GM23338 (cell line): ENCODE measurements around the gene WDR93. TPM values are rescaled to one million over a fixed set of nuclear protein-coding genes. Genes with fewer than 3 reads are reported as not detected.
A peak's percentile ranks its signal among the peaks of the same experiment; 100 is the strongest.

Experiments used
- ATAC-seq: fragments of 200-7000 bp; cut with Tn5 transposase; 3 replicates; pipeline ENCODE4 v1.9.1; 2020
- DNase-seq: peaks from one replicate; pipeline ENCODE4 v3.0.0-alpha.2; 2015; ENCODE audit warnings: low spot score
- H2AFZ ChIP-seq: fragments of 200-600 bp; sonication (generic); 2 replicates; pipeline ENCODE4 v1.8.0; 2016; ENCODE audit warnings: antibody characterized with exemption, mild to moderate bottlenecking, moderate library complexity
- H3F3A ChIP-seq: fragments of 200-600 bp; sonication (generic); replicated peaks from 2 replicates; pipeline ENCODE4 v1.8.0; 2017; ENCODE audit warnings: antibody characterized with exemption, mixed run types, low read depth
- H3K27ac ChIP-seq: fragments of 200-600 bp; sonication (generic); 2 replicates; pipeline ENCODE4 v1.6.1; 2016; ENCODE audit warnings: low read depth
- H3K27me3 ChIP-seq: fragments of 200-600 bp; sonication (generic); 2 replicates; pipeline ENCODE4 v1.8.0; 2016; ENCODE audit warnings: mild to moderate bottlenecking, mixed run types, moderate library complexity; ENCODE audit not compliant: insufficient read depth
- H3K36me3 ChIP-seq: fragments of 200-600 bp; sonication (generic); 2 replicates; pipeline ENCODE4 v1.8.0; 2016; ENCODE audit warnings: mild to moderate bottlenecking; ENCODE audit not compliant: insufficient read depth
- H3K4me1 ChIP-seq: fragments of 200-600 bp; sonication (generic); 2 replicates; pipeline ENCODE4 v1.8.0; 2016; ENCODE audit warnings: mild to moderate bottlenecking, moderate library complexity; ENCODE audit not compliant: insufficient read depth
- H3K4me2 ChIP-seq: fragments of 200-600 bp; sonication (generic); 2 replicates; pipeline ENCODE4 v1.7.1; 2017; ENCODE audit warnings: mixed run types
- H3K4me3 ChIP-seq: fragments of 200-600 bp; sonication (generic); 2 replicates; pipeline ENCODE4 v1.6.1; 2016; ENCODE audit warnings: mixed run types
- H3K79me2 ChIP-seq: fragments of 200-600 bp; sonication (generic); replicated peaks from 2 replicates; pipeline ENCODE4 v1.8.0; 2017; ENCODE audit warnings: mild to moderate bottlenecking; ENCODE audit not compliant: insufficient read depth
- H3K9me2 ChIP-seq: fragments of 200-600 bp; sonication (generic); 2 replicates; pipeline ENCODE4 v1.8.0; 2017; ENCODE audit not compliant: insufficient read depth
- H4K20me1 ChIP-seq: fragments of 200-600 bp; sonication (generic); replicated peaks from 2 replicates; pipeline ENCODE4 v1.8.0; 2017; ENCODE audit warnings: mild to moderate bottlenecking; ENCODE audit not compliant: insufficient read depth
- H3K27ac Mint-ChIP-seq: 2 replicates; pipeline ENCODE4 v1.8.0; 2020; ENCODE audit warnings: inconsistent platforms, mild to moderate bottlenecking, moderate library complexity, mixed read lengths
- H3K27me3 Mint-ChIP-seq: 3 replicates; pipeline ENCODE4 v1.8.0; 2022; ENCODE audit warnings: low read depth, mild to moderate bottlenecking, moderate library complexity, mixed read lengths, inconsistent platforms; ENCODE audit not compliant: insufficient read depth, poor library complexity
- H3K36me3 Mint-ChIP-seq: 3 replicates; pipeline ENCODE4 v1.8.0; 2021; ENCODE audit warnings: low read depth, mild to moderate bottlenecking, inconsistent platforms, moderate library complexity, mixed read lengths
- H3K4me1 Mint-ChIP-seq: 3 replicates; pipeline ENCODE4 v1.8.0; 2020; ENCODE audit warnings: mild to moderate bottlenecking, inconsistent platforms, mixed read lengths
- H3K4me3 Mint-ChIP-seq: 3 replicates; pipeline ENCODE4 v1.8.0; 2021; ENCODE audit warnings: moderate library complexity, mild to moderate bottlenecking, inconsistent platforms, mixed read lengths
- H3K9me3 Mint-ChIP-seq: 3 replicates; pipeline ENCODE4 v1.8.0; 2020; ENCODE audit warnings: moderate library complexity, mild to moderate bottlenecking, inconsistent platforms, mixed read lengths
- CREB1 ChIP-seq: fragments of 250-450 bp; sonication (Bioruptor Pico); IDR thresholded peaks from 2 replicates; pipeline ENCODE4 v1.5.0; 2020; ENCODE audit warnings: low read depth, mild to moderate bottlenecking, moderate library complexity
- CTCF ChIP-seq, 2 experiments: fragments of 200-600 bp in 1 of 2; sonication (generic) in 1 of 2; conservative IDR thresholded peaks; 2 replicates each; pipeline versions ENCODE4 v1.5.1 to v1.6.1; 2016 to 2017; ENCODE audit warnings: antibody characterized with exemption in 2 of 2, low read depth in 2 of 2, mild to moderate bottlenecking in 2 of 2, moderate library complexity in 1 of 2
- ETS1 ChIP-seq: IDR thresholded peaks from 2 replicates; pipeline ENCODE4 v1.6.1; 2016; ENCODE audit warnings: antibody characterized with exemption
- EZH2 ChIP-seq: fragments of 200-600 bp; sonication (generic); IDR thresholded peaks from one replicate; pipeline ENCODE4 v1.8.0; 2017; ENCODE audit warnings: antibody characterized with exemption, mild to moderate bottlenecking, low read depth; ENCODE audit not compliant: unreplicated experiment
- EZH2phosphoT487 ChIP-seq: fragments of 200-600 bp; sonication (generic); IDR thresholded peaks from one replicate; pipeline ENCODE4 v1.8.1; 2018; ENCODE audit warnings: antibody characterized with exemption; ENCODE audit not compliant: unreplicated experiment
- JUNB ChIP-seq: IDR thresholded peaks from one replicate; pipeline ENCODE4 v1.6.1; 2016; ENCODE audit warnings: antibody characterized with exemption; ENCODE audit not compliant: unreplicated experiment
- NANOG ChIP-seq: IDR thresholded peaks from 2 replicates; pipeline ENCODE4 v1.6.1; 2016; ENCODE audit warnings: antibody characterized with exemption, borderline replicate concordance
- POLR2AphosphoS5 ChIP-seq: IDR thresholded peaks from 2 replicates; pipeline ENCODE4 v1.6.1; 2016; ENCODE audit warnings: antibody characterized with exemption, low read depth
- REST ChIP-seq: IDR thresholded peaks from one replicate; pipeline ENCODE4 v1.6.1; 2018; ENCODE audit warnings: antibody characterized with exemption; ENCODE audit not compliant: unreplicated experiment
- STAT1 ChIP-seq: IDR thresholded peaks from one replicate; pipeline ENCODE4 v1.6.1; 2016; ENCODE audit warnings: antibody characterized with exemption; ENCODE audit not compliant: unreplicated experiment
- ZNF114 ChIP-seq: fragments of 250-450 bp; sonication (Bioruptor Pico); IDR thresholded peaks from 2 replicates; pipeline ENCODE4 v1.5.0; 2020; ENCODE audit warnings: mild to moderate bottlenecking, moderate library complexity
- ZNF331 ChIP-seq: fragments of 250-450 bp; sonication (Bioruptor Pico); IDR thresholded peaks from 2 replicates; pipeline ENCODE4 v1.5.0; 2020; ENCODE audit warnings: low read depth, mild to moderate bottlenecking, moderate library complexity
- polyA plus RNA-seq: library from polyadenylated mRNA; unstranded; fragments of >200 nt; fragmentation: Nextera tagmentation; extraction: Ambion mirVana; gene quantifications from 2 replicates; pipeline ENCODE4 v1.2.1, GENCODE V29; 2016
- total RNA-seq: library from RNA; depleted of rRNA; stranded (reverse); fragments of >200 nt; shearing (Covaris generic); gene quantifications from 2 replicates; pipeline ENCODE4 v1.2.3, GENCODE V29; 2014

Gene WDR93
- total and polyA plus RNA-seq, 2 experiments from 2014 or later, result 0.14 TPM; not detected in 1

GRCh38 chr15:89731275-89731674 lies 40.7 kb downstream of the WDR93 start (continued):
- TF ChIP-seq STAT1, result no peak
- TF ChIP-seq EZH2phosphoT487, result no peak
- no peak for TF ChIP-seq NANOG
- no peak for TF ChIP-seq EZH2
- TF ChIP-seq ZNF331 (CRISPR knock-in tag), result no peak
- TF ChIP-seq ZNF114 (CRISPR knock-in tag), result no peak
- no peak for TF ChIP-seq CTCF (conservative IDR thresholded peaks at IDR 0.05; ENCODE audit: low read depth in 2 of 2)
- TF ChIP-seq ETS1, result no peak
- TF ChIP-seq JUNB, result no peak

GRCh38 chr15:89732451-89733172 lies 42.0 kb downstream of the WDR93 start:
- Histone ChIP-seq H3K36me3 (no peaks in the 10 kb centered on the region), H3F3A (no peaks in the 10 kb centered on the region), H2AFZ (peak overlapping the region; percentile 78), H3K4me2 (no peak overlapping the region), H3K4me3 (no peak overlapping the region), H3K27me3 (no peaks in the 10 kb centered on the region), H4K20me1 (no peaks in the 10 kb centered on the region), H3K27ac (no peak overlapping the region), H3K79me2 (no peaks in the 10 kb centered on the region), H3K4me1 (no peaks in the 10 kb centered on the region), H3K9me2 (no peaks in the 10 kb centered on the region)
- no peak overlapping the region for H3K4me3 Mint-ChIP-seq
- ATAC-seq, result peak; percentile 48
- no peak overlapping the region for H3K27ac Mint-ChIP-seq
- peaks cover 10% of the 10 kb centered on the region for H3K27me3 Mint-ChIP-seq
- H3K9me3 Mint-ChIP-seq, result no peaks in the 10 kb centered on the region
- DNase-seq, result peak; percentile 26
- H3K36me3 Mint-ChIP-seq, result no peaks in the 10 kb centered on the region
- peaks cover 5% of the 10 kb centered on the region; the same call in 1 of the 3 replicates for H3K4me1 Mint-ChIP-seq
- TF ChIP-seq POLR2AphosphoS5 (no peak), JUNB (no peak), EZH2phosphoT487 (no peak), CTCF (conservative IDR thresholded peaks at IDR 0.05; ENCODE audit: low read depth in 2 of 2) (peak; percentile 35 to 45), CREB1 (CRISPR knock-in tag) (no peak), REST (no peak)
